Activated CD8-positive, alpha-beta memory T cell treated with anti-CD3 and anti-CD28 coated beads for 4 hours (primary cell): ENCODE results near the gene ARHGEF7.

Experiments used
- DNase-seq, 2 donors: peaks; one replicate each; pipeline ENCODE4 v3.0.0-alpha.2; 2020; ENCODE audit warnings: low read depth in 2 of 2

Gene ARHGEF7

DNA sequence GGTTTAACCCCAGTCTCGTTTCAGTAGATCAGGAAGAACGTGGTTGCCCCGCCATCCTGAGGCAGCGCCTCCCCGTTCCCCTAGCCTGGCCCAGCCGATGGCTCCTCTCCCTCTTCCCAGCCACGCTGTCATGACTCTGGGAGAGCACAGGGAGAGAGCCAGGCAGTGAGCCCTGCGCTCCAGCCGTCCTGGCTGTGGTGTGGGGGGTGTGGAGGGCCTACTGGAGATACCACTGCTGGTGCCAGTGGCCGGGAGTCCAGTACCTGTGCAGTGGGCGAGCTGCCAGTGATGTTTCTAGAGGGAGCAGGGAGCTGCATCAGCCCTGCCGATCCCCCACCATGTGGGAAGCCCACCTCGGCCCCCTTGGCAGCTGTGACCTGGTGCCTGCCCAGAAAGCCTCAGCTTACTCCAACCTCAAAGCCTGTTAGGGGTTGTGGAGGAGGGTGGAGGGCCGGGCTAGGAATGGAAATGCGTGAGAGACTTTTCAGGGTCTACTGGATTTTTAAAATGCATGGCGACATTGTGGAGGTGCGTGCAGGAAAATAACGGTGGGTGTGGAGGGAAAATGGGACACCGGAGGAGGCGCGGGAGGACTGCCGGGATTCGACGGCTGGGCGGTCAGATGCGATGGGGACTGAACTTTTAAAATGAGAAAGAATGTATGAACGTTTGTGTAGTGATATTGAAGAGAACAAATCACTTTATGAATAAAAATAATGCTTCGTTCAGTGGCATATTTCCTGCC lies 210.2 kb downstream of the ARHGEF7 start:
- DNase-seq: no peak

DNA sequence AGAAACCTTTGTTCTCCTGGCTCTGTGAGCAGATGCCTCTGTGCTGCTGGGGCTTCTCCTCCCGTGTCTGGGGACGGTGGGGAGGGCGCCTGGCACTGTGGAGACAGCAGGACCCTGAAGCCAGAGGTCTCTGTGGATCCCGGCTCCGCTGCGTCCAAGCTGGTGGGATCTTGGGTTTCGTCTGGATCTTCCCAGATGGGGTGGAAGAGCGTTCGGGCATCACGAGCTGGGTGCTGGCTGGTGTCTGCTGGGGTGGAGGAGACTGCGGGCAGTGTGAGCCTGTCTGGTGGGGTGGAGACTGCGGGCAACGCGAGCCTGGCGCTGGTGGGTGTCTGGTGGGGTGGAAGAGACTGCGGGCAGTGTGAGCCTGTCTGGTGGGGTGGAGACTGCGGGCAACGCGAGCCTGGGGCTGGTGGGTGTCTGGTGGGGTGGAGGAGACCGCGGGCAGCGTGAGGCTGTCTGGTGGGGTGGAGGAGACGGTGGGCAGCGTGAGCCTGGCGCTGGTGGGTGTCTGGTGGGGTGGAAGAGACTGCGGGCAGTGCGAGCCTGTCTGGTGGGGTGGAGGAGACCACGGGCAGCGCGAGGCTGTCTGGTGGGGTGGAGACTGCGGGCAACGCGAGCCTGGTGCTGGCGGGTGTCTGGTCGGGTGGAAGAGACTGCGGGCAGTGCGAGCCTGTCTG lies 211.0 kb downstream of the ARHGEF7 start:
- DNase-seq: no peak

DNA sequence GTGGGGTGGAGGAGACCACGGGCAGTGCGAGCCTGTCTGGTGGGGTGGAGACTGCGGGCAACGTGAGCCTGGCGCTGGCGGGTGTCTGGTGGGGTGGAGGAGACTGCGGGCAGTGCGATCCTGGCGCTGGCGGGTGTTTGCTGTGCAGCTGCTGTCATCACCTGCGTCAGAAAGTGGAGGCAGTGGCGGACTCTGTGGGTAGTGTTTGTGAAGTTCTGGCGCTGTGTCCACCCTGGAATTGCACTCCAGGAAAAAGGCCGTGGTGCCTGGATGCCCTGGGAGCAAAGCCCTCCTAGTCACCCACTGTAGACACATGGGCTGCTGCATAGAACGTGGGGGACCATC lies 211.5 kb downstream of the ARHGEF7 start:
- DNase-seq: no peak

- no peak for DNase-seq
Measured at GRCh38 chr13:111326981-111327642, 212.0 kb downstream of the ARHGEF7 start.

- DNase-seq: no peak
Measured at GRCh38 chr13:111327730-111328573, 212.8 kb downstream of the ARHGEF7 start.

- DNase-seq: no peak
Measured at GRCh38 chr13:111328574-111329410, 213.7 kb downstream of the ARHGEF7 start.

- DNase-seq: no peak
Measured at GRCh38 chr13:111329641-111330040, 214.5 kb downstream of the ARHGEF7 start.

DNA sequence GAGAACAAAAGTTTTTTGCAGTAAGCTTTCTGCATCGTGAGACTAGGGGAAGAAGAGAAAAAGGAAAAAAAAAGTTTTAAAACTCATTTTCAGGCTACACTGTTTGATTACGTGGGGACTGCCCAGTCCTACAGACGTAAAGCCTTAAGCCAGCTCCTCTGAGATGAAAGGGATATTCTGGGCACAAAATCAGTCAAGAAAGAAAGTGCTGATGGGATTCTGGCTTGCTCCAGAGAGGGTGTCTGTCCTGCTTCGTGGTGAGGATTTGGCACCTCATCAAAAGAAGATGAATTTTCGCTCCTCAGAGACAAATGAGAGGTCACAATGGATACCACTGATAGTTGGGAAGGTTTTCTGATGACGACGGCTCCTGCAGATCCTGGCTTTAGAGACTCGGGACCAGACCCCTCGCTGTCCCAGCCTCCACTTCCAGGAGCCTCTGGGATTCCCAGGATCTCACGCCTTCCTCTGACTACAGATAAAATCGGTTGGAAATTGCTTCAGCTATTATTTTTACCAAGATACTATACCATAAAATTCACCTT lies 215.0 kb downstream of the ARHGEF7 start:
- DNase-seq: no peak

GRCh38 chr13:111335298-111335697 lies 220.2 kb downstream of the ARHGEF7 start:
- DNase-seq: no peak

DNA sequence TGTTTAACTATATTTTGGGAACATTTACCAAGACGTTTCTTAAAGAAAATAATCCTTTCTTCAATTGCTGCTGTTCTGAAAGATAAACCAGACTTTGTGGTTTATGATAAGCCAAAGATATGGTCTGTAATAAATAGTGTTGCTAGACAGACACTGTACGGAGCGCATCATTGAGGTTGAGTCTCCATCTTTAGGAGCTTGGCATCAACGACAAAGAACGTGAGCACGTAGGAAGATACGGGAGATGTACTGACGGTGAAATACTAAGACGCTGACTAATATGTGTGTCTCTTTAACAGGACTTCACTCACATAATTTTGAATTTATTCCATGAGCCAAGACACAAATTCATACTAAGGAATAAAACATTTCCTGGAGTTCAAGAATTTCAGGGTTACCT lies 221.6 kb downstream of the ARHGEF7 start:
- DNase-seq: no peak

GRCh38 chr13:111337206-111337605 lies 222.1 kb downstream of the ARHGEF7 start:
- no peak for DNase-seq

DNA sequence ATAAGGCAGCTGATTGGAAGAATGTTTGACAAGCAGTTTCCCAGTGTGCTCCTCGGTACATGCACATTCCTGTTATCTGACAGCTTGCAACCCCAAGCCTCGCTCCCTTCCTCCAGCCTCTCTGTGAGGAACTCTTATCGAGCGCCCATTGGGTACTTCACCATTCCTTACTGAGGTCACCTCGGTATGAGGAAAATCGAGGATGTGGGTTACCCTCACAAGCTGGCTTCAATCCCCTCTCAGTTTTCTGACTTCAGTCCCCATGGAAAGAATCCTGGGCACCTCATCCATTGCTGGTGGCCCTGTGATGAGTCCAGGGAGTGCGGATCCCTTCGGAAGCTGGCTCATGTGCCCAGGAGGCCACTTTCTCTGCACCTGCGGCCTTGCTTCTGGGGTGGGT lies 222.6 kb downstream of the ARHGEF7 start:
- no peak for DNase-seq

DNA sequence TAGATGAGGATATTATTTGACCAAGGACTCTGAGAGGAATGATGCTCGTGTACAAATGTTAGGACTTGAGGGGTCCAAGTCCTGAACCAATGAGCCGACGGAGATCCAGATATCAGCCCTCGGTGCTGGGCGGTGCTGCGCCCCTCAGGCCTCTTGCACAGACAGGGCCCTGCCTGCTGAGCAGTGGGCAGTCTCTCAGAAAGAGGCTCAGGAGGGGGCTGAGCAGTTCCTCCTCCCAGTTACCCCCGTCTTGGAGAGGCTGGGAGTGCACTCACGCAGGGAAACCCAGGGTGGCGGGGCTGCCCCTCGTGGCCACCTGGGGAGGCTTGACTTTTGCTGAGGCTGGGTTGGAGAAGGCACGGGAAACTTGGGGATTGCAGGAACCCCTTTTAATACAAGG lies 223.7 kb downstream of the ARHGEF7 start:
- DNase-seq: no peak

DNA sequence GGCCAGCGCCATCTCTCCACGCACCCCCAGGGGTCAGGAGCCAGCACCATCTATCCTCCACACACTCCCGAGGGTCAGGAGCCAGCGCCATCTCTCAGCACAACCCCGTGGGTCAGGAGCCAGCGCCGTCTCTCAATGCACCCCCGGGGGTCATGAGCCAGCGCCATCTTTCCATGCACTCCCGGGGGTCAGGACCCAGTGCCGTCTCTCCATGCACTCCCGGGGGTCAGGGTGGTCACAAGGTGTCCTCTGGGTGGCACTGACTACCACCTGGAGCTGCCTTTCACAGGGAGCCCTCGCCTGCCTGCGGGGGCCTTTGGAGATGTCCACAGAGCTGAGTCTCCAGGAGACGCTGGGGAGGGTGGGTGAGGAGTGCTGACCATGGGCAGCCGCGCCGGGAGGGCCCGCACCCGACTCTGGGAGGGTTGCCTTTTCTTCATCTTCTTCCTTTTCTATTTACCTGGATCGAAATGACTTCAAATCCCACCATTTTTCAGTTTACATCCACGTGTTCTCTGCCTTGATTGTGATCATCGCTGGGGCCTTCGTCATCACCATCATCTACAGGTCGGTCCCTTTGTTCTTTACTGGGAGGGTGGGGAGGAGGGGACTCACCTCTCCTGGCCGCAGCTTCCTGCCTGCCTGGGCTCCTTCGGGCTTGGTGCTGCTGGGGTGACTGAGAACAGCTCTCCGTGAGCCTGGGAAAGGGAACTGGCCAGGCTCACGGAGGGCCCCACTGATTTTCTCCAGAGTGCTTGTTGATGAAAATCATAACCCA lies 224.4 kb downstream of the ARHGEF7 start:
- no peak for DNase-seq

- no peak for DNase-seq
Measured at GRCh38 chr13:111341886-111342285, 226.8 kb downstream of the ARHGEF7 start.

DNA sequence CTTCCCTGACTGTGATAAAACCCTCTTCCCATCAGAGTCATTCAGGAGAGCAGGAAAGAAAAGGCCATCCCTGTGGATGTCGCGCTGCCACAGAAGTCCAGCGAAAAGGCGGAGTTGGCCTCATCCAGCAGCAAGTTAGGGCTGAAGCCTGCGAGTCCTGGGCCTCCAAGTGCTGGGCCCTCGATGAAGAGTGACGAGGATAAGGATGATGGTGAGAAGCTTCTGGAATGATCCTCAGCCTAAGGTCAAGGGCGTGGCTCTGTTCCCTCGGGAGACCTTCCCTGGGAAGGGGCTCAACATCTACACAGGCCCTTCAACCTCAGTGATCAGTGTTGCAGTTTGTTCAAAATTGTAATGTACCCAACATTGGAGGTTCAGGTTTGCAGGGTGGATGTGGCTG lies 227.6 kb downstream of the ARHGEF7 start:
- DNase-seq: no peak

DNA sequence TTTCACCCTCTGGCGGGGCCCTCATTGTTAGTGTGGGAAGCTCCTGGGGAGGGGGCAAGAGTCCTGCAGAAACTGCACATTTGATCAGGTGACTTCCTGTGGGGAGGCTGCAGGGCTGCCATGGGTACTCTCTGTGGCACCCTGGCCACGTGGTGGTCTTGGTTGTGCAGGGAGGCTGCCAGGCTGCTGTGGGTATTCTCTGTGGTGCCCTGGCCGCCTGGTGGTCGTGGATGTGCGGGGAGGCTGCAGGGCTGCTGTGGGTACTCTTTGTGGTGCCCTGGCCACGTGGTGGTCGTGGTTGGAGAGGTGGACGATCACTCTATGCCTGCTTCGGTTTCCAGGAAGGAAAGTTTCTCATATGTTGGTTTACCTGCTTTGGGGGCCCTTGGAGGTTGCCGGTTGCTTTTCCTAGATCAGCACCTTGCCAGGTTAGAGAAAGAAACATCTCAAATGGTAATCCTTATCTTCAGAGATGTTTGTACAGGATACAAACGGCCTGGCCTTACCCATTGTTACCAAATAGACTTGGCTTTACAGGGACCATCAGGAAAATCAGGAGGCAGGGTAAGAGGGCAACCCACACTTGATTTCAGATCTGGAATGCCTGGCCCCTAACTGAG lies 228.2 kb downstream of the ARHGEF7 start:
- DNase-seq: no peak

- DNase-seq: no peak
Measured at GRCh38 chr13:111344471-111345191, 229.5 kb downstream of the ARHGEF7 start.

DNA sequence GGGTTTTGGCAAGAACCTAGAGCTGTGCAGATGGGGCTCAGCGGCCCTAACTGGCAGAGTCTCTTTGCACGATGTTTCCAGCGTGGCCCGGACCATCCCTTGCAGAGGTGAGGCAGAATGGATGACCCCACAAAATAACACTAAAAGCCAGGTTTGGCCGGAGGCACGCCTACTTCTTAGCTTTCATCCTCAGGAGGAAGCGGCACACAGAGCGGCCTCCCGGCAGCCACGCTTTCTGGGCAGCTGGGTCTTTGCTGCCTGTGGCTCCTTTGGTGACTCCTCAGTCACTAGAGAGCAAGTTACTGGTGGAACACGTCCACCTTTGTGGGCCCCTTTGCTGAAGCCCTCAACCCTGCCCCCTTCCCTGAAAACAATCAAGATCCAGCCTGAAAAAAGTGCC lies 230.6 kb downstream of the ARHGEF7 start:
- DNase-seq: no peak
